ENCODE results near the gene PDE3B.
"Not testable (repeated sequence)": the region's sequence is repeated elsewhere in the genome, so short reads cannot be mapped to it uniquely, and the experiment has no call there.

PDE3B gene

DNA sequence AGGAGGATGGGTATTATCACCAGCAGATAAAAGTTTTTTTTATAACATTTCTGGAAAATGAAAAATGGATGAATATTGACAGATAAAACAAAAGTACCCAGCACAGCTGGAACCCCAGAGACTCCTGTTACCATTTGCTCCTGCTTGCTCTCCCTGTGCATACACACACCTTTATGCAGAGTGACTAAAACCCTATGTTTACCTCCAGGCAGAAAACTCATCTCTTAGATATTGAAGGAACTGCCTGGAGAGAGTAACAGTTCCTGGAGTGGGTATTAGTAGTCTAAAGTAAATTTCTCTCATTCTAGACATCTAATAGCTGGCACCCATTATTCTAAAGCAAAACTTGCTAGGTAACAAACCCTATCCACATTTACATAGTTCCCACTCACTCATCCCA lies 210.5 kb downstream of the PDE3B start:
- TF ChIP-seq POU2F2 (IDR thresholded peaks at IDR 0.05; ENCODE audit: low read depth, low read length) (no peak), PAX5 (IDR thresholded peaks at IDR 0.05; ENCODE audit: insufficient read depth, low read length, severe bottlenecking) (no peak), TAF1 (IDR thresholded peaks at IDR 0.05; ENCODE audit: low read depth, low read length) (no peak), POLR2AphosphoS5 (IDR thresholded peaks at IDR 0.05; ENCODE audit: low read depth, low read length) (no peak), SPI1 (IDR thresholded peaks at IDR 0.05; ENCODE audit: low read depth, low read length) (no peak), POLR2A (IDR thresholded peaks at IDR 0.05; ENCODE audit: low read depth, low read length) (no peak)
- DNase-seq (ENCODE audit: insufficient read length, low spot score), result no peak

DNA sequence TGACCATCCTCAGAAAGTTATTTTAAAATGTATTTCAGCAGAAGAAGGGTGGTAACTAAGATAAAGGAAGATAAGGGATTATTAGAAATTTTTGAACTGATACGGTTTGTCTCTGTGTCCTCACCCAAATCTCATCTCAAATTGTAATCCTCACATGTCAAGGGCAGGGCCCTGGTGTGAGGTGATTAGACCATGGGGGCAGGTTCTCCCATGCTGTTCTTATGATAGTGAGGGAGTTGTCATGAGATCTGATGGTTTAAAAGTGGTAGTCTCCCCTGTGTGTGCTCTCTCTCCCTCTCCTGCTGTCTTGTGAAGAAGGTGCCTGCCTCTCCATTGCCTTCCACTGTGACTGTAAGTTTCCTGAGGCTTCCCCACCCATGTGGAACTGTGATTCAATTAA lies 212.3 kb downstream of the PDE3B start:
- FAIRE-seq (no peak), DNase-seq (ENCODE audit: insufficient read length, low spot score) (no peak)
- no peak for TF ChIP-seq TAF1 (IDR thresholded peaks at IDR 0.05; ENCODE audit: low read depth, low read length)
- TF ChIP-seq POLR2AphosphoS5 (IDR thresholded peaks at IDR 0.05; ENCODE audit: low read depth, low read length), result no peak
- TF ChIP-seq SPI1 (IDR thresholded peaks at IDR 0.05; ENCODE audit: low read depth, low read length), result no peak
- no peak for TF ChIP-seq PAX5 (IDR thresholded peaks at IDR 0.05; ENCODE audit: insufficient read depth, low read length, severe bottlenecking)
- TF ChIP-seq POLR2A (IDR thresholded peaks at IDR 0.05; ENCODE audit: low read depth, low read length), result no peak
- no peak for TF ChIP-seq POU2F2 (IDR thresholded peaks at IDR 0.05; ENCODE audit: low read depth, low read length)

More for the DNA sequence above, 210.5 kb downstream of the PDE3B start:
- no peak for FAIRE-seq

DNA sequence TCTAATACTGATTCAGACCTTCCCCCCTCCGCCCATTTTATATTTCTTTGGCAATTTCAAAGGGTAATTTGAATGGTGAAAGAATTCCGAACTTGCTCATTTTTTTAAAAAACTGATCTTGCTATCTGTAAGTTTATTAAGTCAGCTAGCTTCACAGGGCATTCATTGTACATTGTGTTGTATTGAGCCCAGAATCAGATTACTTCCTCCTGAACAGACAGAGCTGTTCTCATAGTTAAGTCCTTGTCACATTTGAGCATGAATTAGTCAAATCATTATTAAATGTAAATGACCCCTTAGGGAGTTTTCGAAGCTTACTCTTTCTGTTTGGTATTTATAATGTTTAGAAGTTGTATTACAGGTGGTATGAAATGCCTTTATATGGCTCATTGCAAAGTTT lies 214.0 kb downstream of the PDE3B start:
- no peak for FAIRE-seq
- no peak for TF ChIP-seq SPI1 (IDR thresholded peaks at IDR 0.05; ENCODE audit: low read depth, low read length)
- no peak for TF ChIP-seq POU2F2 (IDR thresholded peaks at IDR 0.05; ENCODE audit: low read depth, low read length)
- TF ChIP-seq TAF1 (IDR thresholded peaks at IDR 0.05; ENCODE audit: low read depth, low read length), result no peak
- TF ChIP-seq POLR2A (IDR thresholded peaks at IDR 0.05; ENCODE audit: low read depth, low read length), result no peak
- TF ChIP-seq POLR2AphosphoS5 (IDR thresholded peaks at IDR 0.05; ENCODE audit: low read depth, low read length), result no peak
- no peak for TF ChIP-seq PAX5 (IDR thresholded peaks at IDR 0.05; ENCODE audit: insufficient read depth, low read length, severe bottlenecking)
- no peak for DNase-seq (ENCODE audit: insufficient read length, low spot score)

DNA sequence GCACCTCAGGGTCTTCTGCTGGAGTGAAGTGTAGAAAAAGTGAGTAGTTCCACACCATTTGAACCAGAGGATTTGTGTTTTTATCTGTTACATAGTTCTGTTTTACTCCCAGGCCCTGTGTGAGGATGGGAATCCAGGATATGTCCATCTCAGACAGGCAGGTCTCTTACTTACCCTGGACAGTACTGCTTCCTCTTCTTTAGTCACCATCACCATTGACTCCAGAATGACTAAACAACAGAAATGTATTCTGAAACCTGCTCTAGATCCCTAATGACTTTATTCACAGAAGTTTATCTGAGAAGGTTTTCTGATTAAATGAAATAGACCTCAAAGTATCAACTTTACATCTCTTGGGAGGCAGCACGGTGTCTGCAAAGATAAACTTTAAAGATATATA lies 214.8 kb downstream of the PDE3B start:
- no peak for TF ChIP-seq SPI1 (IDR thresholded peaks at IDR 0.05; ENCODE audit: low read depth, low read length)
- no peak for TF ChIP-seq POU2F2 (IDR thresholded peaks at IDR 0.05; ENCODE audit: low read depth, low read length)
- no peak for TF ChIP-seq POLR2A (IDR thresholded peaks at IDR 0.05; ENCODE audit: low read depth, low read length)
- TF ChIP-seq TAF1 (IDR thresholded peaks at IDR 0.05; ENCODE audit: low read depth, low read length), result no peak
- no peak for TF ChIP-seq PAX5 (IDR thresholded peaks at IDR 0.05; ENCODE audit: insufficient read depth, low read length, severe bottlenecking)
- no peak for TF ChIP-seq POLR2AphosphoS5 (IDR thresholded peaks at IDR 0.05; ENCODE audit: low read depth, low read length)
- FAIRE-seq, result no peak
- no peak for DNase-seq (ENCODE audit: insufficient read length, low spot score)

DNA sequence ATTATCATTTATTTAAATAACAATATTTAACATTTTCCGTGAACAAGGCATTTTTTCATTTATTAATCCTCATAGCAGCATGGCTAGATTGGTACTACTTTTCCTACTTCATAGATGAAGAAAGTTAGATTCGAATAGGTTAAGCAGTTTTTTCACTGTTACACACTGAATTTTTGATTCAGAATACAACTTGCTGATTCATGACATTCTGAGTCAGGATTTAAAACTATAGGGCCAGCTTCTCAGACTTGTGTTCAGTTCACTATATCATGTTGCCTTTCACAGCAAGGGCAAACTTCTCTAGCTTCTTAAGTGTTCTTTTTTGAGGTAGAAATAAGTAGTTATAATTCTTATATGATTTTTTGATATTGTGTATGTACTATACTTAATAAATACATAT lies 216.9 kb downstream of the PDE3B start:
- TF ChIP-seq POU2F2 (IDR thresholded peaks at IDR 0.05; ENCODE audit: low read depth, low read length), result no peak
- TF ChIP-seq POLR2AphosphoS5 (IDR thresholded peaks at IDR 0.05; ENCODE audit: low read depth, low read length), result no peak
- no peak for TF ChIP-seq TAF1 (IDR thresholded peaks at IDR 0.05; ENCODE audit: low read depth, low read length)
- no peak for TF ChIP-seq PAX5 (IDR thresholded peaks at IDR 0.05; ENCODE audit: insufficient read depth, low read length, severe bottlenecking)
- no peak for TF ChIP-seq POLR2A (IDR thresholded peaks at IDR 0.05; ENCODE audit: low read depth, low read length)
- no peak for TF ChIP-seq SPI1 (IDR thresholded peaks at IDR 0.05; ENCODE audit: low read depth, low read length)
- DNase-seq (ENCODE audit: insufficient read length, low spot score) (no peak), FAIRE-seq (no peak)

DNA sequence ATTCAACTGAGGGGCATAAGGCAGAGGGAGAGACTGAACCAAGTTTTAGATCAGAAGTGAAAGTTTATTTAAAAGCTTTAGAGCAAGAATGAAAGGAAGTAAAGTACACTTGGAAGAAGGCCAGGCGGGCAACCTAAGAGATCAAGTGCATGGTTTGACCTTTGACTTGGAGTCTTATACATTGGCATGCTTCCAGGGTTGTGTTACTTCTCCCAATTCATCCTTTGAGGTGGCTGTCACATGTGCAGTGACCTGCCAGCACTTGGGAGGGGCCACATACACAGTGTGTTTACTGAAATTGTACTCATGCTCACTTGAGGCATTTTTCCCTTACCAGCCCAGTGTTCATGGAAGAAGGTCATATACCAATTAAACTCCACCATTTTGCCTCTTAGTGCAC lies 218.1 kb downstream of the PDE3B start:
- no peak for FAIRE-seq
- no peak for TF ChIP-seq POLR2AphosphoS5 (IDR thresholded peaks at IDR 0.05; ENCODE audit: low read depth, low read length)
- TF ChIP-seq POU2F2 (IDR thresholded peaks at IDR 0.05; ENCODE audit: low read depth, low read length), result no peak
- no peak for TF ChIP-seq POLR2A (IDR thresholded peaks at IDR 0.05; ENCODE audit: low read depth, low read length)
- no peak for TF ChIP-seq SPI1 (IDR thresholded peaks at IDR 0.05; ENCODE audit: low read depth, low read length)
- TF ChIP-seq PAX5 (IDR thresholded peaks at IDR 0.05; ENCODE audit: insufficient read depth, low read length, severe bottlenecking), result no peak
- no peak for TF ChIP-seq TAF1 (IDR thresholded peaks at IDR 0.05; ENCODE audit: low read depth, low read length)

DNA sequence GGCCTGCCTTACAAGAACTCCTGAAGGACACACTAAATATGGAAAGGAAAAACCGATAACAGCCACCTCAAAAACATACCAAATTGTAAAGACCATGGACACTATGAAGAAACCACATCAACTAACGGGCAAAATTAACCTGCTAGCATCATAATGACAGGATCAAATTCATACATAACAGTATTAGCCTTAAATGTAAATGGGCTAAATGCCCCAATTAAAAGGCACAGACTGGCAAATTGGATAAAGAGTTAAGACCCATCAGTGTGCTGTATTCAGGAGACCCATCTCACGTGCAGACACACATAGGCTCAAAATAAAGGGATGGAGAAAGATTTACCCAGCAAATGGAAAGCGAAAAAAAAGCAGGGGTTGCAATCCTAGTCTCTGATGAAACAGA lies 220.2 kb downstream of the PDE3B start:
- not testable (repeated sequence) for FAIRE-seq; DNase-seq (ENCODE audit: insufficient read length, low spot score)

More for the DNA sequence above, 218.1 kb downstream of the PDE3B start:
- DNase-seq (ENCODE audit: insufficient read length, low spot score), result no peak

DNA sequence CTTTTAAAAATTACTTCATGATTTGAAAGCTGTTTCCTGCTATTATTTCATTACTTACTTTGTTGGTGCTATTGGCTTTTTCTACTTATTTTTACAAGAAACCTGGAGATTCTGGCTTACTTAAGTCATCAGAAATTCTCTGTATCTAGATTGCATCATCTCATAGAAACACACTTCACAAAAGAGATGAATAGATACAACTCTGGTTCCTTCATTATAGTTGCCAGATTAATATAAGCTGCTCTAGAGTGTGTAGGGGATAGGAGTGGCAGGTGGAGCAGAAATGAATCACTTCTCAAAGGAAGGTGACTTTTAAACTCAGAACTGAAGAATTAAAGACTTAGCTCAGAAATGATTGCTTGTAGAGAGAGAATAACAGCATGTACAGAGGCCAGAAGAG lies 228.4 kb downstream of the PDE3B start:
- TF ChIP-seq POLR2AphosphoS5 (IDR thresholded peaks at IDR 0.05; ENCODE audit: low read depth, low read length), result no peak
- TF ChIP-seq PAX5 (IDR thresholded peaks at IDR 0.05; ENCODE audit: insufficient read depth, low read length, severe bottlenecking), result no peak
- no peak for TF ChIP-seq SPI1 (IDR thresholded peaks at IDR 0.05; ENCODE audit: low read depth, low read length)
- TF ChIP-seq POLR2A (IDR thresholded peaks at IDR 0.05; ENCODE audit: low read depth, low read length), result no peak
- TF ChIP-seq POU2F2 (IDR thresholded peaks at IDR 0.05; ENCODE audit: low read depth, low read length), result no peak
- no peak for TF ChIP-seq TAF1 (IDR thresholded peaks at IDR 0.05; ENCODE audit: low read depth, low read length)
- FAIRE-seq, result no peak

DNA sequence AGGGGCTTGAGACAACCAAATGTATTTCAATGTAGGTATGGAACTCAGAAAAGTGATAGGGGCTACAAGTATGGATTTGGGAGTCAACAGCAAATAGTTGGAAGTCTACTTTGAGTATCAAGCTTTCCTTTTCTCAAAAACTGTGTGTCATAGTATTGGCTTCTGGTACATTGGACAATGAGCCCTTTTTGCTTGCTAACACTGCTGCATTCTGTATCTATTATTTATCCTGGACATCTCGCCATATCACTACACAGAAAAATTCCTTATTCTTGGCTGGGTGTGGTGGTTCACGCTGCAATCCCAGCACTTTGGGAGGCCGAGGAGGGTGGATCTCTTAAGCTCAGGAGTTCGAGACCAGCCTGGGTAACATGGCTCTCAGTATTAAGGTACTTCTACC lies 230.0 kb downstream of the PDE3B start:
- DNase-seq (ENCODE audit: insufficient read length, low spot score) (no peak), FAIRE-seq (no peak)
- TF ChIP-seq TAF1 (IDR thresholded peaks at IDR 0.05; ENCODE audit: low read depth, low read length) (no peak), PAX5 (IDR thresholded peaks at IDR 0.05; ENCODE audit: insufficient read depth, low read length, severe bottlenecking) (no peak), SPI1 (IDR thresholded peaks at IDR 0.05; ENCODE audit: low read depth, low read length) (no peak), POU2F2 (IDR thresholded peaks at IDR 0.05; ENCODE audit: low read depth, low read length) (no peak), POLR2AphosphoS5 (IDR thresholded peaks at IDR 0.05; ENCODE audit: low read depth, low read length) (no peak), POLR2A (IDR thresholded peaks at IDR 0.05; ENCODE audit: low read depth, low read length) (no peak)

More for the DNA sequence above, 228.4 kb downstream of the PDE3B start:
- no peak for DNase-seq (ENCODE audit: insufficient read length, low spot score)

DNA sequence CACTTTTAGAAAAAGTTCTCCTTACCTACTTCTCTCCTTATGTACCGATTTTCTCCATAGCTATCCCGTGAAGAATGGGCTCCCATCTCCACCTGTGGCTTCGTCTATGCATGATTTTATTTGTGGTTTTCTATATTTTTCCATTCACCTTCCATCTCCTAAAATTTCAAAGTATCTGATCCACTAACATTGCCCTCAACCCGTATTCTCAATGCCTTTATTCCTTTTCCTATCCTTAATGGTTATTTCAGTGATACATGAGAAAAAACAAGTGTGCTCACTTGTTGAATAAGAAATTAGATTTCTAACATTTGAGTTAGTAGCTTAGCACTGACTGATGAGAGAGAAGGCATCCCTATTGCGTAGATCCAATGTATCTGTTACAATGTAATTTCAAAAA lies 231.6 kb downstream of the PDE3B start:
- no peak for FAIRE-seq
- TF ChIP-seq POLR2AphosphoS5 (IDR thresholded peaks at IDR 0.05; ENCODE audit: low read depth, low read length) (no peak), TAF1 (IDR thresholded peaks at IDR 0.05; ENCODE audit: low read depth, low read length) (no peak), SPI1 (IDR thresholded peaks at IDR 0.05; ENCODE audit: low read depth, low read length) (no peak), POU2F2 (IDR thresholded peaks at IDR 0.05; ENCODE audit: low read depth, low read length) (no peak), PAX5 (IDR thresholded peaks at IDR 0.05; ENCODE audit: insufficient read depth, low read length, severe bottlenecking) (no peak), POLR2A (IDR thresholded peaks at IDR 0.05; ENCODE audit: low read depth, low read length) (no peak)
- no peak for DNase-seq (ENCODE audit: insufficient read length, low spot score)

Data from GM12891 (cell line).